ENCODE measurements around the gene ACKR3. TPM values are rescaled to one million over a fixed set of nuclear protein-coding genes. Genes with fewer than 3 reads are reported as not detected.

ACKR3 gene
- total RNA-seq, 1 experiment from 2014 or later = 3.9 TPM

GRCh38 chr2:236593531-236593930 is 23.9 kb downstream of the ACKR3 start:
- Histone ChIP-seq H3K36me3 (ENCODE audit: control insufficient read depth, insufficient read depth, low read length) (no peaks in the 10 kb centered on the region), H3K9me3 (no peaks in the 10 kb centered on the region), H3K4me3 (ENCODE audit: low read depth, low read length) (no peak overlapping the region), H3K27me3 (replicated peaks; ENCODE audit: control insufficient read depth, insufficient read depth, low read length) (no peaks in the 10 kb centered on the region), H3K4me1 (no peaks in the 10 kb centered on the region)
- Mint-ChIP-seq H3K27ac (ENCODE audit: unreplicated experiment) (no peak overlapping the region), H3K27me3 (ENCODE audit: insufficient read depth, unreplicated experiment) (no peaks in the 10 kb centered on the region), H3K4me3 (ENCODE audit: unreplicated experiment) (no peak overlapping the region), H3K36me3 (ENCODE audit: insufficient read depth, unreplicated experiment) (no peaks in the 10 kb centered on the region), H3K4me1 (ENCODE audit: low read depth, unreplicated experiment) (no peaks in the 10 kb centered on the region), H3K9me3 (ENCODE audit: unreplicated experiment) (no peaks in the 10 kb centered on the region)
- no peak for DNase-seq
- POLR2A ChIA-PET = no interaction called here
- intact Hi-C loops (cut with micrococcal nuclease; ENCODE audit: unreplicated experiment) = no loop called here
- TF ChIP-seq, protein P1, sequence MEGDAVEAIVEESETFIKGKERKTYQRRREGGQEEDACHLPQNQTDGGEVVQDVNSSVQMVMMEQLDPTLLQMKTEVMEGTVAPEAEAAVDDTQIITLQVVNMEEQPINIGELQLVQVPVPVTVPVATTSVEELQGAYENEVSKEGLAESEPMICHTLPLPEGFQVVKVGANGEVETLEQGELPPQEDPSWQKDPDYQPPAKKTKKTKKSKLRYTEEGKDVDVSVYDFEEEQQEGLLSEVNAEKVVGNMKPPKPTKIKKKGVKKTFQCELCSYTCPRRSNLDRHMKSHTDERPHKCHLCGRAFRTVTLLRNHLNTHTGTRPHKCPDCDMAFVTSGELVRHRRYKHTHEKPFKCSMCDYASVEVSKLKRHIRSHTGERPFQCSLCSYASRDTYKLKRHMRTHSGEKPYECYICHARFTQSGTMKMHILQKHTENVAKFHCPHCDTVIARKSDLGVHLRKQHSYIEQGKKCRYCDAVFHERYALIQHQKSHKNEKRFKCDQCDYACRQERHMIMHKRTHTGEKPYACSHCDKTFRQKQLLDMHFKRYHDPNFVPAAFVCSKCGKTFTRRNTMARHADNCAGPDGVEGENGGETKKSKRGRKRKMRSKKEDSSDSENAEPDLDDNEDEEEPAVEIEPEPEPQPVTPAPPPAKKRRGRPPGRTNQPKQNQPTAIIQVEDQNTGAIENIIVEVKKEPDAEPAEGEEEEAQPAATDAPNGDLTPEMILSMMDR (IDR thresholded peaks at IDR 0.05; ENCODE audit: insufficient read depth in 1 of 2, low read depth in 1 of 2, low read length in 1 of 2, severe bottlenecking in 1 of 2, unreplicated experiment in 1 of 2) = no peak
- CTCF ChIA-PET = no interaction called here
- BruUV-seq (replicated peaks) = no TSS peak

DNA sequence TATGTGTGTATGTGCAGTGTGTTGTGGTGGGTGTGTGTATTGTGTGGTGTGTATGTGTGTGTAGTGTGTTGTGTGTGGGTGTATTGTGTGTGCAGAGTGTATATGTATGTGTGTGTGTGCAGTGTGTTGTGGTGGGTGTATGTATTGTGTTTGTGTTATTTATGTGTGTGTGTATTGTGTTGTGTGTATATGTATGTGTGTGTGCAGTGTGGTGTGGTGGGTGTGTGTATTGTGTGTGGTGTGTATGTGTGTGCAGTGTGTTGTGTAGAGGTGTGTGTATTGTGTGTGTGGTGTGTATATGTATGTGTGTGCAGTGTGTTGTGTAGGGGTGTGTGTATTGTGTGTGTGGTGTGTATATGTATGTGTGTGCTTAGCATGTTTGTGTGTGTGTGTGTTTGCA is 24.3 kb downstream of the ACKR3 start:
- Histone ChIP-seq H3K27me3 (replicated peaks; ENCODE audit: control insufficient read depth, insufficient read depth, low read length) (no peaks in the 10 kb centered on the region), H3K9me3 (no peaks in the 10 kb centered on the region), H3K36me3 (ENCODE audit: control insufficient read depth, insufficient read depth, low read length) (no peaks in the 10 kb centered on the region), H3K4me1 (no peaks in the 10 kb centered on the region), H3K4me3 (ENCODE audit: low read depth, low read length) (no peak overlapping the region)
- no peak for DNase-seq
- H3K9me3 Mint-ChIP-seq (ENCODE audit: unreplicated experiment) = no peaks in the 10 kb centered on the region
- no peaks in the 10 kb centered on the region for H3K4me1 Mint-ChIP-seq (ENCODE audit: low read depth, unreplicated experiment)
- H3K27ac Mint-ChIP-seq (ENCODE audit: unreplicated experiment) = no peak overlapping the region
- no peaks in the 10 kb centered on the region for H3K36me3 Mint-ChIP-seq (ENCODE audit: insufficient read depth, unreplicated experiment)
- H3K27me3 Mint-ChIP-seq (ENCODE audit: insufficient read depth, unreplicated experiment) = no peaks in the 10 kb centered on the region
- H3K4me3 Mint-ChIP-seq (ENCODE audit: unreplicated experiment) = no peak overlapping the region
- ChIA-PET CTCF (no interaction called here), POLR2A (no interaction called here)
- intact Hi-C loops (cut with micrococcal nuclease; ENCODE audit: unreplicated experiment) = no loop called here
- BruUV-seq (replicated peaks) = no TSS peak
- TF ChIP-seq, protein P1 (IDR thresholded peaks at IDR 0.05; ENCODE audit: insufficient read depth in 1 of 2, low read depth in 1 of 2, low read length in 1 of 2, severe bottlenecking in 1 of 2, unreplicated experiment in 1 of 2) = no peak

GRCh38 chr2:236597629-236598028 is 28.0 kb downstream of the ACKR3 start:
- Histone ChIP-seq H3K9me3 (no peaks in the 10 kb centered on the region), H3K27me3 (replicated peaks; ENCODE audit: control insufficient read depth, insufficient read depth, low read length) (no peaks in the 10 kb centered on the region), H3K36me3 (ENCODE audit: control insufficient read depth, insufficient read depth, low read length) (no peaks in the 10 kb centered on the region), H3K4me1 (peaks cover 6% of the 10 kb centered on the region), H3K4me3 (ENCODE audit: low read depth, low read length) (no peak overlapping the region)
- H3K27ac Mint-ChIP-seq (ENCODE audit: unreplicated experiment) = no peak overlapping the region
- no peaks in the 10 kb centered on the region for H3K36me3 Mint-ChIP-seq (ENCODE audit: insufficient read depth, unreplicated experiment)
- ChIA-PET CTCF (no interaction called here), POLR2A (no interaction called here)
- H3K4me1 Mint-ChIP-seq (ENCODE audit: low read depth, unreplicated experiment) = no peaks in the 10 kb centered on the region
- H3K9me3 Mint-ChIP-seq (ENCODE audit: unreplicated experiment) = no peaks in the 10 kb centered on the region
- no peaks in the 10 kb centered on the region for H3K27me3 Mint-ChIP-seq (ENCODE audit: insufficient read depth, unreplicated experiment)
- TF ChIP-seq, protein P1 (IDR thresholded peaks at IDR 0.05; ENCODE audit: insufficient read depth in 1 of 2, low read depth in 1 of 2, low read length in 1 of 2, severe bottlenecking in 1 of 2, unreplicated experiment in 1 of 2) = no peak
- no TSS peak for BruUV-seq (replicated peaks)
- H3K4me3 Mint-ChIP-seq (ENCODE audit: unreplicated experiment) = no peak overlapping the region
- intact Hi-C loops (cut with micrococcal nuclease; ENCODE audit: unreplicated experiment) = no loop called here
- no peak for DNase-seq

Measured in Caco-2 (cell line).